Activated T-cell treated with anti-CD3 and anti-CD28 coated beads, Interleukin-2, amount 50 U/mL, for 24 hours (primary cell): ENCODE measurements around the gene CST9.
A peak's percentile ranks its signal among the peaks of the same experiment; 100 is the strongest.
"Not testable (repeated sequence)": the region's sequence is repeated elsewhere in the genome, so short reads cannot be mapped to it uniquely, and the experiment has no call there.

ENCODE experiments used
- DNase-seq: peaks from one replicate; pipeline ENCODE4 v3.0.0-alpha.2; 2020
- H3K27ac Mint-ChIP-seq: 2 replicates; pipeline ENCODE4 v1.8.0; 2020; ENCODE audit warnings: mild to moderate bottlenecking, mixed read lengths
- H3K27me3 Mint-ChIP-seq: 2 replicates; pipeline ENCODE4 v1.8.0; 2020; ENCODE audit warnings: mixed read lengths
- H3K36me3 Mint-ChIP-seq: 2 replicates; pipeline ENCODE4 v1.8.0; 2020; ENCODE audit warnings: low read depth, mixed read lengths
- H3K4me1 Mint-ChIP-seq: 2 replicates; pipeline ENCODE4 v1.8.0; 2020; ENCODE audit warnings: low read depth, mixed read lengths
- H3K4me3 Mint-ChIP-seq: 2 replicates; pipeline ENCODE4 v1.8.0; 2020; ENCODE audit warnings: mild to moderate bottlenecking, moderate library complexity, mixed read lengths
- H3K9me3 Mint-ChIP-seq: 2 replicates; pipeline ENCODE4 v1.8.0; 2020; ENCODE audit warnings: mixed read lengths

The CST9 gene

GRCh38 chr20:23641936-23642751, 36.4 kb upstream of the CST9 start:
- Mint-ChIP-seq H3K9me3 (no peaks in the 10 kb centered on the region), H3K36me3 (no peaks in the 10 kb centered on the region), H3K27ac (no peak overlapping the region), H3K4me3 (no peak overlapping the region), H3K27me3 (peaks cover 13% of the 10 kb centered on the region), H3K4me1 (peaks cover 4% of the 10 kb centered on the region)
- DNase-seq: no peak

- DNase-seq: no peak
- H3K27ac Mint-ChIP-seq: no peak overlapping the region
- no peaks in the 10 kb centered on the region for H3K36me3 Mint-ChIP-seq
- peaks cover 8% of the 10 kb centered on the region for H3K4me1 Mint-ChIP-seq
- no peak overlapping the region for H3K4me3 Mint-ChIP-seq
- H3K27me3 Mint-ChIP-seq: peaks cover 24% of the 10 kb centered on the region
- H3K9me3 Mint-ChIP-seq: no peaks in the 10 kb centered on the region
These were observed 35.3 kb upstream of the CST9 start for GRCh38 chr20:23640671-23641667.

- no peak for DNase-seq
- no peaks in the 10 kb centered on the region for H3K36me3 Mint-ChIP-seq
- no peak overlapping the region for H3K27ac Mint-ChIP-seq
- H3K27me3 Mint-ChIP-seq: peaks cover 26% of the 10 kb centered on the region
- no peaks in the 10 kb centered on the region for H3K9me3 Mint-ChIP-seq
- H3K4me3 Mint-ChIP-seq: no peak overlapping the region
- peaks cover 8% of the 10 kb centered on the region for H3K4me1 Mint-ChIP-seq
These were observed 34.4 kb upstream of the CST9 start for GRCh38 chr20:23640018-23640601.

- DNase-seq: no peak
- no peak overlapping the region for H3K4me3 Mint-ChIP-seq
- H3K4me1 Mint-ChIP-seq: peaks cover 8% of the 10 kb centered on the region
- H3K36me3 Mint-ChIP-seq: no peaks in the 10 kb centered on the region
- no peaks in the 10 kb centered on the region for H3K9me3 Mint-ChIP-seq
- H3K27me3 Mint-ChIP-seq: peaks cover 26% of the 10 kb centered on the region
- H3K27ac Mint-ChIP-seq: no peak overlapping the region
These were observed 33.8 kb upstream of the CST9 start for GRCh38 chr20:23639490-23639958.

GRCh38 chr20:23638309-23638708, 32.6 kb upstream of the CST9 start:
- H3K4me3 Mint-ChIP-seq: no peak overlapping the region
- peaks cover 5% of the 10 kb centered on the region for H3K4me1 Mint-ChIP-seq

GRCh38 chr20:23637282-23638221, 31.8 kb upstream of the CST9 start, which contains the start of gene CST3:
TSS of gene CST3 (minus strand) at chr20:23637955. CDS start at chr20:23637862, 93 bp downstream.
- DNase-seq: no peak
- peaks cover 5% of the 10 kb centered on the region for H3K4me1 Mint-ChIP-seq
- H3K9me3 Mint-ChIP-seq: no peaks in the 10 kb centered on the region
- H3K36me3 Mint-ChIP-seq: no peaks in the 10 kb centered on the region
- H3K27me3 Mint-ChIP-seq: peaks cover 28% of the 10 kb centered on the region
- no peak within 1 kb of the TSS for H3K27ac Mint-ChIP-seq
- H3K4me3 Mint-ChIP-seq: peak within 1 kb of the TSS; percentile 21

More at GRCh38 chr20:23638309-23638708, 32.6 kb upstream of the CST9 start:
- DNase-seq: no peak
- H3K36me3 Mint-ChIP-seq: no peaks in the 10 kb centered on the region
- H3K9me3 Mint-ChIP-seq: no peaks in the 10 kb centered on the region
- peaks cover 28% of the 10 kb centered on the region for H3K27me3 Mint-ChIP-seq
- no peak overlapping the region for H3K27ac Mint-ChIP-seq

- no peaks in the 10 kb centered on the region for H3K36me3 Mint-ChIP-seq
These were observed 31.2 kb upstream of the CST9 start for GRCh38 chr20:23636908-23637281.

GRCh38 chr20:23636182-23636907, 30.6 kb upstream of the CST9 start:
- Mint-ChIP-seq H3K36me3 (no peaks in the 10 kb centered on the region), H3K4me3 (no peak overlapping the region), H3K4me1 (peaks cover 5% of the 10 kb centered on the region)

More at GRCh38 chr20:23636908-23637281, 31.2 kb upstream of the CST9 start:
- peak overlapping the region; percentile 21 for H3K4me3 Mint-ChIP-seq
- H3K27me3 Mint-ChIP-seq: peaks cover 28% of the 10 kb centered on the region
- H3K9me3 Mint-ChIP-seq: no peaks in the 10 kb centered on the region
- H3K27ac Mint-ChIP-seq: no peak overlapping the region
- peaks cover 5% of the 10 kb centered on the region for H3K4me1 Mint-ChIP-seq
- no peak for DNase-seq

GRCh38 chr20:23635768-23636090, 30.0 kb upstream of the CST9 start:
- H3K27me3 Mint-ChIP-seq: peaks cover 28% of the 10 kb centered on the region
- not testable (repeated sequence) for H3K4me1 Mint-ChIP-seq, H3K27ac Mint-ChIP-seq, DNase-seq, H3K9me3 Mint-ChIP-seq, H3K36me3 Mint-ChIP-seq, H3K4me3 Mint-ChIP-seq

More at GRCh38 chr20:23636182-23636907, 30.6 kb upstream of the CST9 start:
- Mint-ChIP-seq H3K27me3 (peaks cover 28% of the 10 kb centered on the region), H3K9me3 (no peaks in the 10 kb centered on the region), H3K27ac (no peak overlapping the region)
- no peak for DNase-seq

GRCh38 chr20:23634985-23635767, 29.5 kb upstream of the CST9 start:
- Mint-ChIP-seq H3K4me3 (no peak overlapping the region), H3K4me1 (peaks cover 5% of the 10 kb centered on the region), H3K36me3 (no peaks in the 10 kb centered on the region), H3K27me3 (peaks cover 28% of the 10 kb centered on the region), H3K27ac (no peak overlapping the region), H3K9me3 (no peaks in the 10 kb centered on the region)
- DNase-seq: no peak

GRCh38 chr20:23634044-23634801, 28.5 kb upstream of the CST9 start:
- H3K27ac Mint-ChIP-seq: no peak overlapping the region
- peaks cover 5% of the 10 kb centered on the region for H3K4me1 Mint-ChIP-seq
- peaks cover 30% of the 10 kb centered on the region for H3K27me3 Mint-ChIP-seq
- DNase-seq: no peak
- no peaks in the 10 kb centered on the region for H3K36me3 Mint-ChIP-seq
- no peak overlapping the region for H3K4me3 Mint-ChIP-seq
- H3K9me3 Mint-ChIP-seq: no peaks in the 10 kb centered on the region
